MCF 10A (cell line): ENCODE measurements around the gene KCTD7. TPM values are rescaled to one million over a fixed set of nuclear protein-coding genes. Genes with fewer than 3 reads are reported as not detected.
"Not testable (repeated sequence)": the region's sequence is repeated elsewhere in the genome, so short reads cannot be mapped to it uniquely, and the experiment has no call there.

Experiments
- BruUV-seq: library from RNA; stranded (reverse); fragments of 400-500 nt; replicated peaks from 2 replicates; lab custom pipeline; 2021; lab: Mats Ljungman, UMichigan
- CTCF ChIA-PET: fragments of 300-600 bp; sonication (Branson Sonifier 250); formaldehyde crosslinking; extraction: SDS; loops from one replicate; lab custom pipeline; 2021; ENCODE audit warnings: antibody characterized with exemption, inconsistent platforms; lab: Yijun Ruan, JAX
- POLR2A ChIA-PET: fragments of 300-600, 350-650 bp; sonication (Branson Sonifier 250); formaldehyde crosslinking; extraction: SDS; loops from one replicate; lab custom pipeline; 2020; ENCODE audit warnings: antibody characterized with exemption, inconsistent platforms; lab: Yijun Ruan, JAX
- DNase-seq: peaks from one replicate; pipeline ENCODE4 v3.0.0-alpha.2; 2018; ENCODE audit not compliant: unreplicated experiment
- H3K27ac Mint-ChIP-seq: one replicate; pipeline ENCODE4 v1.8.0; 2022; ENCODE audit warnings: mild to moderate bottlenecking, low read depth, mixed read lengths; ENCODE audit not compliant: unreplicated experiment
- H3K27me3 Mint-ChIP-seq: one replicate; pipeline ENCODE4 v1.8.0; 2022; ENCODE audit warnings: mixed read lengths; ENCODE audit not compliant: insufficient read depth, unreplicated experiment
- H3K36me3 Mint-ChIP-seq: one replicate; pipeline ENCODE4 v1.8.0; 2022; ENCODE audit warnings: mild to moderate bottlenecking, moderate library complexity, mixed read lengths; ENCODE audit not compliant: insufficient read depth, unreplicated experiment
- H3K4me1 Mint-ChIP-seq: one replicate; pipeline ENCODE4 v1.8.0; 2022; ENCODE audit warnings: mixed read lengths; ENCODE audit not compliant: insufficient read depth, unreplicated experiment
- H3K4me3 Mint-ChIP-seq: one replicate; pipeline ENCODE4 v1.8.0; 2022; ENCODE audit warnings: mild to moderate bottlenecking, moderate library complexity, mixed read lengths; ENCODE audit not compliant: unreplicated experiment
- H3K9me3 Mint-ChIP-seq: one replicate; pipeline ENCODE4 v1.8.0; 2022; ENCODE audit warnings: mixed read lengths; ENCODE audit not compliant: unreplicated experiment
- CTCF ChIP-seq: fragments of 200-600 bp; IDR thresholded peaks from one replicate; pipeline ENCODE4 v1.8.0; 2022; ENCODE audit warnings: antibody characterized with exemption, mild to moderate bottlenecking; ENCODE audit not compliant: unreplicated experiment
- intact Hi-C: fragments of 100-400 bp; cut with micrococcal nuclease; formaldehyde crosslinking; loops from 2 replicates; pipeline ENCODE4 v1.14.1; 2022
- total RNA-seq: library from RNA; stranded (reverse); gene quantifications from 2 replicates; pipeline ENCODE4 v1.2.3, GENCODE V29; 2022

Gene KCTD7
- total RNA-seq, 1 experiment from 2014 or later: 3.7 TPM

GRCh38 chr7:66586181-66586580 lies 42.5 kb upstream of the KCTD7 start:
- no peak overlapping the region for H3K27ac Mint-ChIP-seq
- DNase-seq: no peak
- intact Hi-C loops: no loop called here
- TF ChIP-seq CTCF: no peak
- BruUV-seq: no TSS peak
- H3K4me1 Mint-ChIP-seq: peaks cover 17% of the 10 kb centered on the region
- H3K27me3 Mint-ChIP-seq: no peaks in the 10 kb centered on the region
- ChIA-PET POLR2A (interaction anchor here (1.1 kb wide), 1 partner anchor 47 kb away, joined by 3 read pairs; no protein-coding TSS in a partner anchor), CTCF (no interaction called here)
- no peak overlapping the region for H3K4me3 Mint-ChIP-seq
- peaks cover 55% of the 10 kb centered on the region for H3K36me3 Mint-ChIP-seq
- H3K9me3 Mint-ChIP-seq: no peaks in the 10 kb centered on the region

GRCh38 chr7:66588226-66588625 lies 40.5 kb upstream of the KCTD7 start:
- H3K27ac Mint-ChIP-seq, H3K9me3 Mint-ChIP-seq, DNase-seq, intact Hi-C loops, BruUV-seq, H3K4me3 Mint-ChIP-seq, POLR2A ChIA-PET, H3K27me3 Mint-ChIP-seq: not testable (repeated sequence)
- CTCF ChIA-PET: interaction anchor here (0.8 to 1.5 kb wide), 3 partner anchors 29 to 383 kb away, joined by 3 to 6 read pairs (median 6); no protein-coding TSS in a partner anchor
- Mint-ChIP-seq H3K36me3 (peaks cover 45% of the 10 kb centered on the region), H3K4me1 (peaks cover 24% of the 10 kb centered on the region)

GRCh38 chr7:66588856-66589570 lies 39.7 kb upstream of the KCTD7 start:
- H3K27ac Mint-ChIP-seq: peak overlapping the region; percentile 27
- peaks cover 37% of the 10 kb centered on the region for H3K36me3 Mint-ChIP-seq
- ChIA-PET POLR2A (interaction anchor here (1.3 to 4.1 kb wide), 5 partner anchors 39 to 151 kb away, joined by 4 to 28 read pairs (median 10); partner anchors contain the start of genes KCTD7 and RABGEF1), CTCF (interaction anchor here (0.5 to 0.6 kb wide), 2 partner anchors 10 to 306 kb away, joined by 3 read pairs; no protein-coding TSS in a partner anchor)
- H3K4me3 Mint-ChIP-seq: peak overlapping the region; percentile 23
- H3K27me3 Mint-ChIP-seq, H3K9me3 Mint-ChIP-seq, DNase-seq, intact Hi-C loops: not testable (repeated sequence)
- BruUV-seq: TSS peak; percentile 2
- H3K4me1 Mint-ChIP-seq: peaks cover 27% of the 10 kb centered on the region

- Mint-ChIP-seq H3K27ac (peak overlapping the region; percentile 98), H3K36me3 (peaks cover 34% of the 10 kb centered on the region), H3K4me1 (peaks cover 27% of the 10 kb centered on the region), H3K4me3 (peak overlapping the region; percentile 94)
- ChIA-PET POLR2A (interaction anchor here (0.6 to 4.1 kb wide), 15 partner anchors 9 to 225 kb away, joined by 3 to 28 read pairs (median 4); partner anchors contain the start of genes KCTD7 and RABGEF1), CTCF (interaction anchor here (0.5 to 0.7 kb wide), 2 partner anchors 64 to 290 kb away, joined by 3 to 4 read pairs; no protein-coding TSS in a partner anchor)
- H3K27me3 Mint-ChIP-seq, intact Hi-C loops, H3K9me3 Mint-ChIP-seq: not testable (repeated sequence)
- DNase-seq: peak; percentile 19
- BruUV-seq: TSS peak; percentile 32
Measured at GRCh38 chr7:66590302-66591057, 38.2 kb upstream of the KCTD7 start.

- POLR2A ChIA-PET: interaction anchor here (0.6 to 4.1 kb wide), 13 partner anchors 11 to 253 kb away, joined by 3 to 28 read pairs (median 4); partner anchors contain the start of gene KCTD7
- peaks cover 27% of the 10 kb centered on the region for H3K4me1 Mint-ChIP-seq
- CTCF ChIA-PET: not testable (repeated sequence)
Measured at GRCh38 chr7:66591058-66591798, 37.5 kb upstream of the KCTD7 start.

More at GRCh38 chr7:66591058-66591798, 37.5 kb upstream of the KCTD7 start:
- H3K9me3 Mint-ChIP-seq, H3K27me3 Mint-ChIP-seq, intact Hi-C loops: not testable (repeated sequence)
- Mint-ChIP-seq H3K36me3 (peaks cover 34% of the 10 kb centered on the region), H3K27ac (peak overlapping the region; percentile 98), H3K4me3 (peak overlapping the region; percentile 94)
- BruUV-seq: TSS peak; percentile 47
- DNase-seq: peak; percentile 33
